SKM-1 (cell line): ENCODE results near the gene OR4E2.
"Not testable (repeated sequence)": the region's sequence is repeated elsewhere in the genome, so short reads cannot be mapped to it uniquely, and the experiment has no call there.

ENCODE experiments used
- DNase-seq: peaks from one replicate; lab custom pipeline; 2025; ENCODE audit not compliant: unreplicated experiment; lab: John Stamatoyannopoulos, UW

OR4E2 gene

GRCh38 chr14:21653331-21653885, at the start of gene OR4E2:
OR4E2 (plus strand) TSS chr14:21653835; CDS start chr14:21665083, 11,248 bp downstream.
- no peak for DNase-seq

- DNase-seq = no peak
Observed at GRCh38 chr14:21612324-21612723, 41.3 kb upstream of the OR4E2 start.

- no peak for DNase-seq
Observed at GRCh38 chr14:21614240-21614639, 39.4 kb upstream of the OR4E2 start.

- no peak for DNase-seq
Observed at GRCh38 chr14:21617614-21618013, 36.0 kb upstream of the OR4E2 start.

GRCh38 chr14:21626491-21627230, 27.0 kb upstream of the OR4E2 start:
- DNase-seq = no peak

- not testable (repeated sequence) for DNase-seq
Observed at GRCh38 chr14:21630503-21630902, 23.1 kb upstream of the OR4E2 start.

- DNase-seq = no peak
Observed at GRCh38 chr14:21631084-21631483, 22.6 kb upstream of the OR4E2 start.

- DNase-seq = no peak
Observed at GRCh38 chr14:21634840-21635239, 18.8 kb upstream of the OR4E2 start, which contains the start of gene OR10G2. OR10G2 (minus strand) TSS chr14:21634940; CDS start chr14:21634842, 98 bp downstream.

- DNase-seq = no peak
Observed at GRCh38 chr14:21642683-21643082, 11.0 kb upstream of the OR4E2 start.

- no peak for DNase-seq
Observed at GRCh38 chr14:21643407-21643806, 10.2 kb upstream of the OR4E2 start.

GRCh38 chr14:21647380-21647779, 6.3 kb upstream of the OR4E2 start:
- no peak for DNase-seq

GRCh38 chr14:21652209-21652808, 1.3 kb upstream of the OR4E2 start:
- no peak for DNase-seq

GRCh38 chr14:21654215-21654614, 580 bp downstream of the OR4E2 start:
- DNase-seq = no peak

GRCh38 chr14:21656980-21657379, 3.3 kb downstream of the OR4E2 start:
- no peak for DNase-seq

- no peak for DNase-seq
Observed at GRCh38 chr14:21668377-21668776, 14.7 kb downstream of the OR4E2 start.

- DNase-seq = no peak
Observed at GRCh38 chr14:21669284-21669683, 15.6 kb downstream of the OR4E2 start.

- DNase-seq = no peak
Observed at GRCh38 chr14:21671371-21671770, 17.7 kb downstream of the OR4E2 start.

- no peak for DNase-seq
Observed at GRCh38 chr14:21672116-21672515, 18.5 kb downstream of the OR4E2 start.

GRCh38 chr14:21673718-21674117, 20.1 kb downstream of the OR4E2 start, which contains the start of gene OR4E1:
OR4E1 (minus strand) TSS chr14:21673818; CDS start chr14:21670935, 2,883 bp downstream.
- DNase-seq = no peak

- no peak for DNase-seq
Observed at GRCh38 chr14:21675566-21675965, 21.9 kb downstream of the OR4E2 start.

GRCh38 chr14:21680072-21680471, 26.4 kb downstream of the OR4E2 start:
- DNase-seq = no peak

GRCh38 chr14:21686468-21686867, 32.8 kb downstream of the OR4E2 start:
- DNase-seq = no peak
